Psoas muscle (tissue), 8 donors: Measurements from ENCODE around the gene FSD1. TPM values are rescaled to one million over a fixed set of nuclear protein-coding genes. Genes with fewer than 3 reads are reported as not detected.
"Not testable (repeated sequence)": the region's sequence is repeated elsewhere in the genome, so short reads cannot be mapped to it uniquely, and the experiment has no call there.

Experiments used
- ATAC-seq, 4 donors: fragments of 200-7000 bp; cut with Tn5 transposase; one replicate each; pipeline ENCODE4 v1.9.1; 2020; ENCODE audit warnings: moderate library complexity in 3 of 4, mild to moderate bottlenecking in 2 of 4
- DNase-seq, 2 donors: peaks; one replicate each; pipeline ENCODE4 v3.0.0-alpha.2; 2020
- H3K27ac ChIP-seq: fragments of 200-600 bp; one replicate; pipeline ENCODE4 v1.8.0; 2022
- H3K27me3 ChIP-seq, 3 donors: fragments of 200-600 bp in 1 of 3; one replicate each; pipeline versions ENCODE4 v1.6.1 to v1.8.0; 2013 to 2022; ENCODE audit warnings: low read length in 2 of 3, mild to moderate bottlenecking in 2 of 3, moderate library complexity in 1 of 3; ENCODE audit not compliant: insufficient read depth in 3 of 3
- H3K36me3 ChIP-seq, 2 donors: fragments of 200-600 bp in 1 of 2; one replicate each; pipeline versions ENCODE4 v1.6.1 to v1.8.0; 2013 to 2022; ENCODE audit warnings: low read depth in 1 of 2, mild to moderate bottlenecking in 1 of 2, moderate library complexity in 1 of 2; ENCODE audit not compliant: insufficient read depth in 1 of 2
- H3K4me1 ChIP-seq: fragments of 200-600 bp; one replicate; pipeline ENCODE4 v1.8.0; 2022
- H3K4me3 ChIP-seq: fragments of 200-600 bp; one replicate; pipeline ENCODE4 v1.8.0; 2022; ENCODE audit warnings: mild to moderate bottlenecking
- H3K9me3 ChIP-seq: fragments of 200-600 bp; one replicate; pipeline ENCODE4 v1.8.0; 2022
- WGBS, 3 donors: extraction: QIAGEN DNeasy Blood & Tissue Kit; methylation state at CpG; one replicate each; pipeline versions ENCODE4 v1.1.6 to v1.1.7; 2013; 5-methylcytosine and 5-hydroxymethylcytosine counted together
- intact Hi-C, 2 donors: fragments of 100-400 bp; cut with DNase I; formaldehyde crosslinking; loops; one replicate each; pipeline versions ENCODE4 v1.11.0 to v1.14.2; 2022
- polyA plus RNA-seq, 3 donors: library from polyadenylated mRNA; stranded (reverse); fragments of 200-250 nt; gene quantifications; one replicate each; pipeline ENCODE4 v1.2.3, GENCODE V29; 2013
- total RNA-seq, 4 donors: library from RNA; stranded (reverse); fragmentation: NEBNext Ultra II Directional in 2 of 4; extraction: Animal tissue kit (Norgen Biotek cat#: 25700) in 2 of 4; gene quantifications; one replicate each; pipeline versions ENCODE4 v1.2.1 to v1.2.4, GENCODE V29; 2021 to 2023
- TF ChIP-seq, protein P1 (sequence below): fragments of 200-600 bp; IDR thresholded peaks from one replicate; pipeline ENCODE4 v1.8.0; 2022; ENCODE audit warnings: antibody characterized with exemption
- donor health status: healthy with polysubstance abuse.
- donor health status: DM: no; HTN: no; CAD: no; lungs with moderate emphysema.
- donor health status: Bipolar disorder and iron deficiency.
- donor health status: healthy.
- donor health status: DM: yes; HTN: yes; CAD: no.
- donor health status: DM: no; HTN: no; CAD: no.
- donor health status: DM: no; HTN: no; CAD: no.
- donor health status: DM: yes; HTN: yes; CAD: no.

The FSD1 gene
- total and polyA plus RNA-seq, 7 donors = 0.08 TPM; not detected in 6

DNA sequence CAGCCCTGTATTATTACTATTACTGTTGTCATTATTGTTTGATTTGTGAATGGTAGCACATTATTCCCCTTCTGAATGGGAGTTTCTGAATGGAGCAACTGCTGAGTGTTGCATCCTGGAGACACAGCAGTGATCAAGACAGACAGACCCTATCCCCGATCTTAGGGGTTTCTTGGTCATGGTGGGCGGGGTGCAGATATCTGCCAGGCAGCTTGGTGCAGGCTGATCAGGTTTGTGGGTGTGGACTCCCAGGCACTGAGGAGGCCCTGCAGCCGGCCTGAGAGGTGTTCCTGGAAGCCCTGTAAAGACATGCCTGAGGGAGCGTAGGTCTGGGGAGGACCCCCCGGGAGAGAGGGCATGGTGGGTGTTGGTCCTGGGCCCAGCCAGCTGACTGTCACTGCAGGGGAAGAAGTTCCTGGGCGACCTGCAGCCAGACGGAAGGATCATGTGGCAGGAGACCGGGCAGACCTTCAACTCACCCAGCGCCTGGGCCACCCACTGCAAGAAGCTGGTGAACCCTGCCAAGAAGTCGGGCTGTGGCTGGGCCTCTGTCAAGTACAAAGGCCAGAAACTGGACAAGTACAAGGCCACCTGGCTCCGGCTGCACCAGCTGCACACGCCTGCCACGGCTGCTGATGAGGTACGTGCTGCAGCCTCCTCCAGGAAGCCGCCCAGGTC lies 41.1 kb downstream of the FSD1 start:
- intact Hi-C loops = no loop called here
- Histone ChIP-seq H3K36me3 (peaks cover 0 to 17% of the 10 kb centered on the region in 2 donors), H3K4me3 (no peak overlapping the region), H3K4me1 (peaks cover 9% of the 10 kb centered on the region), H3K9me3 (no peaks in the 10 kb centered on the region), H3K27ac (no peak overlapping the region), H3K27me3 (no peaks in the 10 kb centered on the region)
- no peak for DNase-seq
- no peak for ATAC-seq
- TF ChIP-seq, protein P1, sequence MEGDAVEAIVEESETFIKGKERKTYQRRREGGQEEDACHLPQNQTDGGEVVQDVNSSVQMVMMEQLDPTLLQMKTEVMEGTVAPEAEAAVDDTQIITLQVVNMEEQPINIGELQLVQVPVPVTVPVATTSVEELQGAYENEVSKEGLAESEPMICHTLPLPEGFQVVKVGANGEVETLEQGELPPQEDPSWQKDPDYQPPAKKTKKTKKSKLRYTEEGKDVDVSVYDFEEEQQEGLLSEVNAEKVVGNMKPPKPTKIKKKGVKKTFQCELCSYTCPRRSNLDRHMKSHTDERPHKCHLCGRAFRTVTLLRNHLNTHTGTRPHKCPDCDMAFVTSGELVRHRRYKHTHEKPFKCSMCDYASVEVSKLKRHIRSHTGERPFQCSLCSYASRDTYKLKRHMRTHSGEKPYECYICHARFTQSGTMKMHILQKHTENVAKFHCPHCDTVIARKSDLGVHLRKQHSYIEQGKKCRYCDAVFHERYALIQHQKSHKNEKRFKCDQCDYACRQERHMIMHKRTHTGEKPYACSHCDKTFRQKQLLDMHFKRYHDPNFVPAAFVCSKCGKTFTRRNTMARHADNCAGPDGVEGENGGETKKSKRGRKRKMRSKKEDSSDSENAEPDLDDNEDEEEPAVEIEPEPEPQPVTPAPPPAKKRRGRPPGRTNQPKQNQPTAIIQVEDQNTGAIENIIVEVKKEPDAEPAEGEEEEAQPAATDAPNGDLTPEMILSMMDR = no peak
- 43 to 63% (median 45%) methylated on average over 15 of the region's 15 CpGs for WGBS, 3 donors

DNA sequence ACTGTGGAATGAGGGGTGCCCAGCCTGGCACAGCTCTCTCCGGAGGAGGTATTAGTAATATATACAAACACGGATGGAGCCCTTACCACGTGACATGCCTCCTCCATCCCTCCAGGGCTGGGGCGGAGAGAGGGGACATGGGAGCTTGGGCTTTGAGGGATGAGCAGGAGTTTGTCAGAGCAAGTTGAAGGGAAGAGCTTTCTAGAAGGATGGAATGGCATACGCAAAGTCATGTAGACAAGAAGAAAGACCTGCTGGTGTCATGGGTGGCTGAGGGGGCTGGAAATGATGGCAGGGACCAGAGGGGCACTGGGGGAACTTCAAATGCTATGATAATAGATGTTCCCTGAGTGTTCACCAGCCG lies 41.6 kb downstream of the FSD1 start:
- no peak overlapping the region for H3K4me3 ChIP-seq
- intact Hi-C loops = no loop called here
- H3K27ac ChIP-seq = no peak overlapping the region
- peaks cover 9% of the 10 kb centered on the region for H3K4me1 ChIP-seq
- TF ChIP-seq, protein P1 = no peak
- peaks cover 0 to 17% of the 10 kb centered on the region in 2 donors for H3K36me3 ChIP-seq
- 86 to 94% (median 92%) methylated on average over 6 of the region's 6 CpGs for WGBS, 3 donors
- ATAC-seq (no peak), DNase-seq (no peak)
- H3K9me3 ChIP-seq = no peaks in the 10 kb centered on the region
- no peaks in the 10 kb centered on the region for H3K27me3 ChIP-seq

DNA sequence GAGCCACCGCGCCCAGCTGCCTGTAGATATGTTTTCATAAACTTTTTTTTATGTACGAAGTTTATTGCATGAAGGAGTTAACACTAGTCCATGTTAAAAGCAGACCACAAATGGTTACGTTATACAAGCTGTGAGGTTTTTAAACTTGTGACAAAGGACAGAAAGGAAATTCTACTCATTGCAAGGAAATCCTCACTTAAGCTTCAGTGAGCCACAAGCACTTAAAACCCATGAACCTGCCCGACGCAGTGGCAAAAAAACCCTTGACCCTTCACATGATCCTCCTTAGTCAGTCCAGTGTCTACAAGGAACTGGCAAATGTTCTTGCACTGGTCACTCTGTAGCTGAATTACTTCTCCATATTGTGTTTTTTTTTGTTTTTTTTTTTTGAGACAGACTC lies 43.1 kb downstream of the FSD1 start:
- Histone ChIP-seq H3K27ac (no peak overlapping the region), H3K4me1 (peaks cover 5% of the 10 kb centered on the region), H3K27me3 (no peaks in the 10 kb centered on the region), H3K4me3 (no peak overlapping the region), H3K9me3 (no peaks in the 10 kb centered on the region), H3K36me3 (peaks cover 0 to 17% of the 10 kb centered on the region in 2 donors)
- no peak for DNase-seq
- WGBS, 3 donors = 77 to 84% (median 84%) methylated on average over 6 of the region's 6 CpGs
- no peak for ATAC-seq
- intact Hi-C loops = no loop called here
- TF ChIP-seq, protein P1 = no peak

DNA sequence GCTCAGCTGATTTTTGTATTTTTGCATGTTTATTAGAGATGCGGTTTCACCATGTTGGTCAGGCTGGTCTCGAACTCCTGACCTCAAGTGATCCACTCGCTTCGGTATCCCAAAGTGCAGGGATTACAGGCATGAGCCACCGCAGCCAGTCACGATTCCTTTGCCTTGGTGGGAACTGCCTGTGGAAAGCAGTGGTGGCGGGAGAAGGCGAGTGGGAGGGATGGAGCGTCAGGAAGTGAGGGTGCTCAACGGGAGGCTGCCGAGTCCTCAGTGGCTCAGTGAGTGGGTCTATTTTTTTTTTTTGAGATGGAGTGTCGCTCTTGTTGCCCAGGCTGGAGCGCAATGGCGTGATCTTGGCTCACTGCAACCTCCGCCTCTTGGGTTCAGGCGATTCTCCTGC lies 44.8 kb downstream of the FSD1 start:
- intact Hi-C loops, H3K27me3 ChIP-seq, DNase-seq, H3K4me1 ChIP-seq, H3K9me3 ChIP-seq, ATAC-seq, H3K4me3 ChIP-seq, H3K27ac ChIP-seq: not testable (repeated sequence)
- 92 to 96% (median 94%) methylated on average over 16 of the region's 16 CpGs for WGBS, 3 donors
- peaks cover 0 to 17% of the 10 kb centered on the region in 2 donors for H3K36me3 ChIP-seq

DNA sequence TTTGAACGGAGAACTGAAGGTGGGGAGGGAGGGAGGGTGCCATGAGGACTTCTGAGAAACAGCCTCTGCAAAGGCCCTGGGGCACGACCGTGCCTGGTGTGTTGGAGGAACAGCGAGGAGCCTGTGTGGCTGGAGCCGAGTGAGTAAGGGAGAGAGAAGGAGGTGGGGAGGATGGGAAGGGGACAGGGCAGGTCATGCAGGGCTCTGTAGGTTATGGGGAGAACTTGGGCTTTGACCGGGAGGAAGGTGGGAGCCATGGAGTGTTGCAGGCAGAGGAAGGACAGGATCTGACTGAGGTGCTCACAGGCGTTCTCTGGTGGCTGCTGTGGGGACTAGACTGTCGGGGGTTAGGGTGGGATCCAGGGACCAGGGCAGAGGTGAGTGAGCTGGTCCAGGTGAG lies 45.7 kb downstream of the FSD1 start:
- Histone ChIP-seq H3K4me3 (no peak overlapping the region), H3K9me3 (no peaks in the 10 kb centered on the region), H3K27ac (no peak overlapping the region), H3K4me1 (no peaks in the 10 kb centered on the region), H3K36me3 (peaks cover 0 to 17% of the 10 kb centered on the region in 2 donors), H3K27me3 (no peaks in the 10 kb centered on the region)
- no peak for ATAC-seq
- intact Hi-C loops = loop anchor here in 1 of 2 donors (2.0 kb wide), 1 partner anchor 81 kb away; no protein-coding TSS in a partner anchor
- no peak for DNase-seq
- 85 to 97% (median 90%) methylated on average over 8 of the region's 8 CpGs for WGBS, 3 donors
- TF ChIP-seq, protein P1 = no peak
